Fibroblast of gingiva (primary cell): ENCODE data around the gene UCN3.

Experiments
- DNase-seq: peaks from one replicate; pipeline ENCODE4 v3.0.0-alpha.2; 2011; ENCODE audit warnings: low read depth

Gene UCN3, protein sequence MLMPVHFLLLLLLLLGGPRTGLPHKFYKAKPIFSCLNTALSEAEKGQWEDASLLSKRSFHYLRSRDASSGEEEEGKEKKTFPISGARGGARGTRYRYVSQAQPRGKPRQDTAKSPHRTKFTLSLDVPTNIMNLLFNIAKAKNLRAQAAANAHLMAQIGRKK

GRCh38 chr10:5364890-5365338, at the start of gene UCN3:
TSS of gene UCN3 (plus strand) at chr10:5364966. CDS start at chr10:5373721, 8,755 bp downstream.
- DNase-seq = no peak

DNA sequence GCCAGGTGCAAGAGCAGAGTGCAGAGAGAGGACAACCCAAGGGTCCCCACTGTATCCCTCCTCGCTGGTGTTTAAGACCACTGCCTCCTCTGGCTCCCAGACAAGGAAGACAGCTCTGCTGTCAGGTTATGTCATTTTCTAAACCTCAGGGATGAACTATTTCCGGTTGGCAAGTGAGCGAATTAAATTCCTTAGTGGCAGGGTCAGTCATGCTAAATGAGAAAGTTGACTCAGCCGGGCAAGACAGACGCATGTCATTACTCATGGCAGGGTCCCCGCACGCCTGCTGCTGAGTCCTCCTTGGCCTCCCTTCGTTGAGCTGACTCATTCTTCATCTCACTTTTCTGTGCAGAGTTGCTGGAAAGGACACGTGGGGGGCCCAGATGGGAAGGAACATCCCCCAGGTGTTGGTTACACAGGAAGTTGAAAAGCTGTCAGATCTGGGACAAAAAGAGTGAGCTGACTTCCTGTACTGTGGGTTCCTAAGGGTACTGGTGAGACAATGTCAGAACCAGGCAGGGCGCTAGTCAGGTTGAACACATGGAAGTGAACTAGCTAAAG, 47.1 kb upstream of the UCN3 start:
- no peak for DNase-seq

- DNase-seq = no peak
Measured at GRCh38 chr10:5318148-5318547, 46.6 kb upstream of the UCN3 start.

DNA sequence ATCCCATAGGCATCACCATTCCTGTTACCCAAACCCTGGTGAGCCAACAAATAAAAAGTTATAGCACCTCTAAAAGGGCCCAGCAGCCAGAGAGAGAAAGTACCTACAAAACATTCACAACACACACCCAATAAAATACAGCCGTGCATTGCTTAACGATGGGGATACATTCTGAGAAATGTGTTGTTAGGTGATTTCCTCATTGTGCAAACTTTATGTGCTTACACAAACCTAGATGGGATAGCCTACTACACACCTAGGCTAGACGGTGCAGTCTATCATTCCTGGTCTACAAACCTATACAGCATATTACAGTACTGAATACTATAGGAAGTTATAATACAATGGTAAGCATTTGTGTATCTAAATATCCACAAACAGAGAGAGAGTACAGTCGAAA, 44.9 kb upstream of the UCN3 start:
- no peak for DNase-seq

- DNase-seq = no peak
Measured at GRCh38 chr10:5321273-5321672, 43.5 kb upstream of the UCN3 start.

DNA sequence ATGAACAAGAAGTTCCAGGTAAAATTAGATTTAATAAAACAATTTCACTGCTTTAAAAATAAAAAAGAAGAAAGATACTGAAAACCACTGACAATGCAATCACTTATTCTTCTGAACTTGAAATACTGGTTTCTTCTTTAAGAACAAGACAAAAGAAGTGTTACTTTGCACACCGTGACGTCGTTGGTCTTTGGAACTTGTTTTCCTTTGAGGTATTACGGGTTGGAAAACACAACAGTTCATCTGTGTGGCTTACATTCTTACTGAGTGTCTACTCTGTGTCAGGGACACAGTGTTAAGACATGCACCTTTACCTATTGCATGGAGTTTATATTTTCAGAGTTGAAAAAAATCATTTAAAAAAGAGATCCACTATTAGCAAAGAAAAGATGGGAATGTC, 41.3 kb upstream of the UCN3 start:
- no peak for DNase-seq

DNA sequence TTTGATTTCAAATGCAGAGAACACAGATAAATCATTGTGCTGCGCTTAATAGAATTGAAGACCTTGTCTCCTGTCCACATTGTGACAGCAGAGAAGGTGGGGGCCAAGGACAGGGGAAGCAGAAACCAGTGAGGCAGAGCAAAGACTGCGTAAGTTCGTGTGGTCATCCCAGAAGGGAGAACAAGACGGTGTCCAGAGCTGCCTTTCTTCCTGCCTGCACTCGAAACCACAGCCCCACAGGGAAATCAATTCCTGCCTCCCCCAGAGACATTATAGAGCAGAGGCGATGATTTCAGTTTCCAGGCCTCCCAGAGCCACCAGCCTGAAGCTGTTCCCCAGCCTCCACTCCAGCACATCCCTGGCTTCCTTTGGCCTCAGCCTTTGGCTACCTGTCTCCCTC, 39.7 kb upstream of the UCN3 start:
- no peak for DNase-seq

- no peak for DNase-seq
Measured at GRCh38 chr10:5334196-5334880, 30.4 kb upstream of the UCN3 start.

GRCh38 chr10:5338010-5338409, 26.8 kb upstream of the UCN3 start:
- no peak for DNase-seq

GRCh38 chr10:5343092-5343491, 21.7 kb upstream of the UCN3 start:
- no peak for DNase-seq

- no peak for DNase-seq
Measured at GRCh38 chr10:5343561-5343960, 21.2 kb upstream of the UCN3 start.

- peak; percentile 10 for DNase-seq
Measured at GRCh38 chr10:5343979-5344378, 20.8 kb upstream of the UCN3 start.

- DNase-seq = no peak
Measured at GRCh38 chr10:5344746-5345145, 20.0 kb upstream of the UCN3 start.

DNA sequence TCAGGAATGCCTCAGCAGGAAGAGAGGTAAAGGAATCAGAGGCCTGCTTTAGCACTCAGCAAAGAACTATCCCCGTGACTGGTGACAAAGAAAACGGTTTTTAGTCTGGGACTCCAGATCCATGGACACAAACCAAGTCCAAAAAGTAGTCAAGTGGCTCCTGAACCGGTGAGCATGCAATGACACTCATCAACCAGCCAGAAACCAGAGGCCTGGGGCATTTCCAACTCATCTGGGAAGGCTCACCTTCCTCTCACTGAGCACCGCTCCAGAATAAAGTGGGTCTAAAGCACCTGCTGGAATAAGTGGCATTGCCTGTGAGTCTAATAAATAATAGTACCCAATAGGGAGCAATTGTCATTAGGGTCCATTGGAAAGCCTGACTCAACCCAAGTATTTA, 17.9 kb upstream of the UCN3 start:
- no peak for DNase-seq

DNA sequence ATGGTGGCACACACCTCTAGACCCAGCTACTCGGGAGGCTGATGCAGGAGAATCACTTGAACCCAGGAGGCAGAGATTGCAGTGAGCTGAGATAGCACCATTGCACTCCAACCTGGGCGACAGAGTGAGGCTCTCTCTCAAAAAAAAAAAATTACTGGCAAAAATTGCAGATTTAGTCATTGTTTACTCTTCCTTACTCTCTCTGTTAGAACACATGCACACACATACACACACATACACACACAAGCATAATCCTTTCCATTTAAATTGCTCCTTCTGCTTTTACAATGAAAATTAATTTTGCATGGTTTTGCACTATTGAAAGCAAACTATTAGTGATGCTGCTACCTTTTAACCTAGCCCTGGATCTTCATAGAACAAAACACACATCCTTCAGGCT, 15.4 kb upstream of the UCN3 start:
- no peak for DNase-seq

DNA sequence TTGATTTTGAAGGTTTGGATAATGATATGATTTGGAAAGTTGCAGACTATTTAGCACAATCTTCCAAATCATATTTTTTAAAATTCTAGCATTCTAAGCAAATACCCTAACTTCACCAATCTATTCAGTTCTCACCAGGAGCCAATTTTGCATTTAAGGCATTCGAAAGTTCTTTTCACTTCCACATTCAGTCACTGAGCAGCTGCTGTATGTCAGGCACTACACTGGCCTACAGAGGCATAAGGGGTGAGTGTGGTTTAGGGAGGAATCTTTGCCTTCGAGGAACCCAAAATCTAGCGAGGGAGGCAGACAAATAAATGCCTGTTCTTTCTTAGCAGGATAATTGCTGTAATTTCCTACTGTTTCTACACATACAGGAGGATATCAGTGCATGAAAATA, 10.7 kb upstream of the UCN3 start:
- DNase-seq = no peak

DNA sequence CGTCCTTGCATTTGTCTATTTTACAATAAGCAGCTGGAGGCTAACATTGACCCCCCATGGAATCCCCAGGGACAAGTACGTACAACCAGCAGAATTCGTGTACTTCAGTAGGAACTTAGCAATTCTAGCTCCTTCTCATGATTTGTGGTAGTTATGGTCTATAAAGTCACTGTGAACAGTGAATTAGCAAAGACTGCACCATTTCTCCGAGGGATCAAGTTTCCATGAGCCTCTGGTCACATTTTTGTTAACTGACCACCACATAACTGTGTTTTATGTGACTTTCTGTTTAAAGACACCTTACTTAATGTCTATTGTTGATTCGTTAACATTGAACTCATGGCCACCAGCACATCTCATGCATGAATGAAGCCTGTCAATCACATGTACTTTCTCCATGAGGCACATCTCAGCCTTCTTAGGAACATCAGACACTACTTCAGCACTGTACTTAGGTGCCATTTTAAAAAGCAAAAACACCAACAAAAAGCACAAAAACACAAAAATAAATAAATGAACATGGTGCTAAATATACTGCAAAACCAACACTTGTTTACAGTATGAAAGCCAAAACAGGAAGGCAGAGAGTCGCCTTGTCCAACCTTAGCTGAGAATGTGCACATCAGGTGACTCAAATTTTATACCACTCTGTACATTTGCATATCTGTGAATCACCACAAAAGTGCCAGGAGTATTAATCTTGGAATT, 9.0 kb upstream of the UCN3 start:
- no peak for DNase-seq

DNA sequence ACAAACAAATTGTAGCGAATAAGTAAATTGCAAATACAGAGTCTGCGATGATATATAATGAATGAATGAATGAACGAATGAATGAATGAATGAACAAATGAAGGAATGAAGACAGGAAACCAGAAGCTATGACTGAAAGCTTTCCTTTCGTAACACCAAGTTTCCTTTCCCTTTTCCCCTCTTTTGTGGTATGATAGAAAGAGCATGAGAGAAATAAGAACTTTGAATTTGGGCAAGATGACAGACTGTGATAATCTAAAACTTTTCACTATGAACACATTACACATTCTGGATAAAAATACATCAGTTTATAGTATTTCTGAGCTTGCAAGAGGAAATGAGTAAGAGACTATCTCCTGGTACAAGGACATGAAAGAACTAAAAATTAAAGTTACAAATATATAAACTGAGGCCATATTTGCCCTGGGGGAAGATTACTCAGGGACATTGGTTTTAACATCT, 8.4 kb upstream of the UCN3 start:
- DNase-seq = no peak

- no peak for DNase-seq
Measured at GRCh38 chr10:5360318-5360915, 4.3 kb upstream of the UCN3 start.

DNA sequence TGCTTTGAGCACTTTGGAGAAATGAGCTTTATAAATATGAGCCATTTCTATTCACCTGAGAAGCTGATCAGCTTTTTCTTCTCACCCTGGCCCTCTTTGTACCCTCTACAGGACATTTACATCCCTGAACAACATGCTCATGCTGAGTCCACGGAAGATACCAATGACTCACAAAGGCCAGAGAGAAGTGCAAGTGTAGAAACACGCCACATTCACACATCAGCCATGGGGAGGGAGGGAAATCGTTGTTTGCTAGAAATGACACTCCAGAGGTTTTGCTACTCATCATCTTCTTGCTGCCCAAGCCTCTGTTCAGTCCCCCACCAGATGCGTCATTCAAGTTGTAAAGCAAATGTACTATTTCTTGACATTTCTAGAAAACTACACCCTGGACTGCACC, 2.8 kb upstream of the UCN3 start:
- no peak for DNase-seq

DNA sequence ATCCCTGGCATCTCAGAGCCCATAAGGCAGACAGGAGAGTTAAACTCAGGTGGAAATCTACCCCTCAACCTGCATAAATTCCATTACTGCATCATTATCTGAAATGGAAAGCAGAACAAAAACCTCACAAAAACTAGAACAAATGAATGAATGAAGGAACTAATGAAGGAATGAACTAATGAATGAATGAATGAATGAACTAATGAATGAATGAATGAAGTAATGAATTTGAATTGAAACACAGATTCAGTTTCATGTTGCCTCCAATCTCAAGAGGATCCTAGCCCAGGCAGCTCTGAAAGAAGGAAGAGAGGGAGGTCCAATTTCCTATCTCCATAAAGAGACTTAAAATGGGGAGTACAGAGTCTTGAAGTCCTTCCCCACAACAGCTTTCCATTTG, 1.9 kb upstream of the UCN3 start:
- no peak for DNase-seq

DNA sequence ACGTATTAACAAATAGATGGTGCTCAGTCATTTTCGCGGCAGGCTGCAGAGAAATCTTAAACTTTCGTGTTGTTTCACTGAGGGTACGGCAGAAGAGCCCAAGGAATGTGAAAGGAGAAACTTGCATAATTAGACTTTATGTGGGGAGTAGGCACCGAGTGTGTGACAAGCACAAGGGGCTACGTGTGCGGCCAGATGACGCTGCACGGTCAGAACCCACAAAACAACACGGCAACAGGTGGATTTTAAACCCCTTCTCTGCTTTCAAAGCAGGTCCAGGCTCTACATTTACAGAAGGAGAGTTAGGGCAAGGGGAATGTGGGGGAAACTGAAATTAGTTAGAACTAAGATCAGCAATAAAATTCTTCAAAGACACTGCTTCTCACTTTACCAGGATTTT, 392 bp upstream of the UCN3 start:
- DNase-seq = no peak

DNA sequence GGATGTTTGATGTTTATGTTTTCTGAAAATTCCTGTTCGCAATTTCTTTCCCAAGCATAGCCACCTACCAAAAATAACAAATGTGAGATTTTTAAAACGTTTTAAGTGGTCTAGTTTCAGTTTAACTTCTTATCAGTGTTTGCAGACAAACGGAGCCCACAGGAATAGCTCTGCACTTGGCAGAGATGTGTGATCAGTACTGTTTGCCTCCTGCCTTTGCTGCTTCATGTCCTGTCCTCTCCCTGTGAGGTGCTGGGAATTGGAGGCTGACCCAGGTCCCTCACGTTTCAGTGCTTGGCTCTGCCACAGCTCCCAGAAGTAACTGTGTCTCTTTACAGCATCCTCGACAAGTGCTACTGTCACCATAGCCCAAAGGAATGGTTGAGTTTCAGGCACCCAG, 1.2 kb downstream of the UCN3 start:
- DNase-seq = no peak
